GM13976 (cell line): Measurements from ENCODE around the gene NRAS.

Experiments
- DNase-seq: peaks from one replicate; pipeline ENCODE4 v3.0.0; 2012; ENCODE audit warnings: low spot score
- CTCF ChIP-seq: IDR thresholded peaks from 2 replicates; pipeline ENCODE4 v1.5.1; 2012; ENCODE audit warnings: borderline replicate concordance, mild to moderate bottlenecking; ENCODE audit not compliant: insufficient read depth; ENCODE audit errors: extremely low read depth, missing control alignments, control extremely low read depth
- in situ Hi-C: fragments of 300-500 bp; cut with MboI; formaldehyde crosslinking; loops from one replicate; pipeline ENCODE4 v1.12.0; 2022; ENCODE audit warnings: low sequenced_read_pairs, mixed read lengths, inconsistent platforms; ENCODE audit not compliant: unreplicated experiment

Gene NRAS

GRCh38 chr1:114725230-114725629 is 8.7 kb upstream of the NRAS start:
- TF ChIP-seq CTCF = no peak
- in situ Hi-C loops = no loop called here

GRCh38 chr1:114723915-114724314 is 7.3 kb upstream of the NRAS start:
- TF ChIP-seq CTCF = no peak
- in situ Hi-C loops = no loop called here
- DNase-seq = no peak

More at GRCh38 chr1:114725230-114725629, 8.7 kb upstream of the NRAS start:
- no peak for DNase-seq

GRCh38 chr1:114723457-114723856 is 6.9 kb upstream of the NRAS start:
- in situ Hi-C loops = no loop called here
- no peak for DNase-seq
- TF ChIP-seq CTCF = no peak

GRCh38 chr1:114720492-114720891 is 3.9 kb upstream of the NRAS start:
- in situ Hi-C loops = no loop called here
- DNase-seq = no peak
- no peak for TF ChIP-seq CTCF

GRCh38 chr1:114719424-114719787 is 2.8 kb upstream of the NRAS start:
- in situ Hi-C loops = no loop called here
- DNase-seq = no peak
- TF ChIP-seq CTCF = no peak

GRCh38 chr1:114718661-114719423 is 2.3 kb upstream of the NRAS start:
- DNase-seq = no peak
- in situ Hi-C loops = no loop called here
- no peak for TF ChIP-seq CTCF
